OCI-LY7 (cell line): ENCODE measurements around the gene PITX2.

Experiments used
- EZH2phosphoT487 ChIP-seq: fragments of 200-600 bp; sonication (generic); IDR thresholded peaks from 2 replicates; pipeline ENCODE4 v1.6.1; 2018; ENCODE audit warnings: low read depth, borderline replicate concordance, mild to moderate bottlenecking, mixed run types, antibody characterized with exemption, low read length, moderate library complexity, mixed read lengths
- TF ChIP-seq, protein P1 (sequence below): fragments of 200-600 bp; sonication (generic); conservative IDR thresholded peaks from 2 replicates; pipeline ENCODE4 v1.5.1; 2014; ENCODE audit warnings: mild to moderate bottlenecking, antibody characterized with exemption, low read length, moderate library complexity, mixed read lengths

- TF ChIP-seq, protein P1, sequence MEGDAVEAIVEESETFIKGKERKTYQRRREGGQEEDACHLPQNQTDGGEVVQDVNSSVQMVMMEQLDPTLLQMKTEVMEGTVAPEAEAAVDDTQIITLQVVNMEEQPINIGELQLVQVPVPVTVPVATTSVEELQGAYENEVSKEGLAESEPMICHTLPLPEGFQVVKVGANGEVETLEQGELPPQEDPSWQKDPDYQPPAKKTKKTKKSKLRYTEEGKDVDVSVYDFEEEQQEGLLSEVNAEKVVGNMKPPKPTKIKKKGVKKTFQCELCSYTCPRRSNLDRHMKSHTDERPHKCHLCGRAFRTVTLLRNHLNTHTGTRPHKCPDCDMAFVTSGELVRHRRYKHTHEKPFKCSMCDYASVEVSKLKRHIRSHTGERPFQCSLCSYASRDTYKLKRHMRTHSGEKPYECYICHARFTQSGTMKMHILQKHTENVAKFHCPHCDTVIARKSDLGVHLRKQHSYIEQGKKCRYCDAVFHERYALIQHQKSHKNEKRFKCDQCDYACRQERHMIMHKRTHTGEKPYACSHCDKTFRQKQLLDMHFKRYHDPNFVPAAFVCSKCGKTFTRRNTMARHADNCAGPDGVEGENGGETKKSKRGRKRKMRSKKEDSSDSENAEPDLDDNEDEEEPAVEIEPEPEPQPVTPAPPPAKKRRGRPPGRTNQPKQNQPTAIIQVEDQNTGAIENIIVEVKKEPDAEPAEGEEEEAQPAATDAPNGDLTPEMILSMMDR, result no peak
- no peak for TF ChIP-seq EZH2phosphoT487
These were observed 12.3 kb downstream of the PITX2 start for GRCh38 chr4:110610620-110610939.
